GM12873 (cell line): ENCODE results near the gene LMBR1.

Experiments
- CTCF ChIP-seq: IDR thresholded peaks from 2 replicates; pipeline ENCODE4 v1.5.1; 2012; ENCODE audit warnings: low read depth, mild to moderate bottlenecking, moderate library complexity, low read length, control low read depth; ENCODE audit not compliant: insufficient read depth; ENCODE audit errors: missing control alignments

LMBR1 gene

DNA sequence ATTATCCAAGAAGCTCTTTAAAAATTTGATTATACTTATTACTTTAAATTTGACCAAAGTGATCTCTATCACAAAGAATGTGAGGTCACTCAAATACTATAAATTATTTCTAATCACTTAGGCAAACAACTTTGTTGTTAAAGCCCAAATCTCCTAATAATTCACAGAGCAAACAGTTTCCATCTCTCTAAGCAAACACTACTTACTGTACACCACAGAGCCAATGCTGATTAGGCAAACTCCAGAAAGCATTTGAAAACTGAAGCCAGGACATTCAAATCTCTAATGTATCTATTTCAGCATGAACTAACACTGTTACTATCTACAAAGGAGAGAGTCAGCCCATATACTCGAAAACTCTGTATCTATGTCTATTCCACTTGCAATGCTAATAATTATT is 145.3 kb downstream of the LMBR1 start:
- TF ChIP-seq CTCF, result no peak

DNA sequence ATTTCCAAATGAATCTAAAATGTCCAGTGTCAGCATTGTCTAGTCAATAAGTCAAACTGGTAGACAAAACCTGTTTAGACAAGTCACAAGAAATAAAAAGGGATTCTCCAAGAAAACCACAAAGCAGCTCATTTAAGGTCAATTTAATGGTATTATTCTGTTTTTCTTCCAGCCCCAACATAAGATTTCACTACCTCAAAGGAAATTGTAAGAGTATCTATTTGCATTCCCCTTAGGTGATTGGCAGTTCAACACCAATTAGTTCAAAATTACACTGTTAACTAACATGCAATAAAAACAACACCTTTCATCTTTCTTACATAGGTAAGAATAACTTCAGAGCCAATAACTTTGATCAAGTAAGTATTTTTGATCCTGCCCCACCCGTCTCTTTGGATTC is 146.1 kb downstream of the LMBR1 start:
- no peak for TF ChIP-seq CTCF

- TF ChIP-seq CTCF, result no peak
These were observed 153.4 kb downstream of the LMBR1 start for GRCh38 chr7:156739596-156739995.

DNA sequence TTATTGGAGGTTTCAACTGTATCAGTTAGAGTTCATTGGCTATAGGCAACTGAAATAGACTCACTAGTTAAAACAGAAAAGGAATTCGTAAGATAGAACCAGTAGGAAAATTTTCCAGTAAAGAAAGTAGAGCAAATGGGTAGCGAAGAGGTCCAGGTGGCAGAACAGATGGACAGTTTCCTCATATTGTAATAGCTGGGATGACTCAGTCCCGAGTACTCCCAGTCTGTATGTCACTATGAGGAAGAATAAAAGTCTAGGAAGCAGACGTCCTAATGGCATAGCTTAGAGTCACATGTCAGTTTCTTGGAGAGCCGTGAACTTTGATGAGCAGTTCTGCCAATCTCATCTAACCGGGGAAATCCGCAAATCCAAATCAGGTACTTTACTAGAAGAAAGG is 157.1 kb downstream of the LMBR1 start:
- no peak for TF ChIP-seq CTCF

DNA sequence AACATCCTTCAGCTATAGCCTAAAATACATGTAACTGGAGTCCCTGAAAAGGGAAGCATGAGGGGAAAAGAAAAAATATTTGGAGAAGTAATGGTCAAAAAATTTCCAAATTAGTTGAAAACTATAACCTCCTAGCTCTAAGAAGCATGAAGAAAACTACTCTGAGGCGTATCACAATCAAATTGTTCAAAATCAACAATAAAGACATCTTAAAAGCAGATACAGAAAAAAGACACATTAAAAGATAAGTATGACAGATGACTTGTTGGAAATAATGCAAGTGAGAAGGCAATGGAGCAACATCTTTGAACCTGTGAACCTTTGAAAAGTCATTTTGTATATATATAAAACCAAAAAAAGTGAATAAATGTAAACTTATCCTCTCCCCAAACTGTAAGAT is 159.3 kb downstream of the LMBR1 start:
- no peak for TF ChIP-seq CTCF

- TF ChIP-seq CTCF, result no peak
These were observed 160.8 kb downstream of the LMBR1 start for GRCh38 chr7:156732091-156732625.

- TF ChIP-seq CTCF, result no peak
These were observed 161.3 kb downstream of the LMBR1 start for GRCh38 chr7:156731651-156732050.
